PC-9 (cell line): ENCODE data around the gene JAK1. TPM values are rescaled to one million over a fixed set of nuclear protein-coding genes. Genes with fewer than 3 reads are reported as not detected.

Experiments used
- BruUV-seq: library from RNA; stranded (reverse); fragments of 400-500 nt; replicated peaks from 2 replicates; lab custom pipeline; 2021; lab: Mats Ljungman, UMichigan
- CTCF ChIA-PET: fragments of 300-600 bp; sonication (Branson Sonifier 250); formaldehyde crosslinking; loops from one replicate; lab custom pipeline; 2022; ENCODE audit warnings: antibody characterized with exemption; lab: Charles Lee
- POLR2A ChIA-PET: fragments of 300-600 bp; sonication (Branson Sonifier 250); formaldehyde crosslinking; loops from one replicate; lab custom pipeline; 2022; ENCODE audit warnings: antibody characterized with exemption; ENCODE audit not compliant: unreplicated experiment; lab: Charles Lee
- DNase-seq, 2 experiments: peaks; one replicate each; pipeline versions ENCODE4 v3.0.0 to v3.0.0-alpha.2; 2015 to 2022; ENCODE audit warnings: mixed read lengths in 1 of 2
- H2AFZ ChIP-seq: fragments of 200-600 bp; sonication (generic); 2 replicates; pipeline ENCODE4 v1.8.1; 2017; ENCODE audit warnings: antibody characterized with exemption
- H3F3A ChIP-seq: fragments of 200-600 bp; sonication (generic); 2 replicates; pipeline ENCODE4 v1.8.1; 2017; ENCODE audit warnings: antibody characterized with exemption, mild to moderate bottlenecking, low read depth; ENCODE audit not compliant: insufficient read depth
- H3K27ac ChIP-seq: fragments of 200-600 bp; sonication (generic); 2 replicates; pipeline ENCODE4 v1.6.1; 2016; ENCODE audit warnings: mixed run types
- H3K27me3 ChIP-seq: fragments of 200-600 bp; sonication (generic); 2 replicates; pipeline ENCODE4 v1.6.1; 2016; ENCODE audit warnings: low read depth, mixed run types; ENCODE audit not compliant: insufficient read depth
- H3K36me3 ChIP-seq: fragments of 200-600 bp; sonication (generic); 2 replicates; pipeline ENCODE4 v1.6.1; 2016; ENCODE audit warnings: low read depth, mixed run types
- H3K4me1 ChIP-seq: fragments of 200-600 bp; sonication (generic); replicated peaks from 2 replicates; pipeline ENCODE4 v1.6.1; 2016; ENCODE audit warnings: mixed run types; ENCODE audit not compliant: insufficient read depth
- H3K4me2 ChIP-seq: fragments of 200-600 bp; sonication (generic); 2 replicates; pipeline ENCODE4 v1.6.1; 2017; ENCODE audit warnings: mixed run types
- H3K4me3 ChIP-seq: fragments of 200-600 bp; sonication (generic); 2 replicates; pipeline ENCODE4 v1.6.1; 2016; ENCODE audit warnings: mixed run types
- H3K79me2 ChIP-seq: fragments of 200-600 bp; sonication (generic); 2 replicates; pipeline ENCODE4 v1.6.1; 2017; ENCODE audit warnings: low read depth, mixed run types
- H3K9me2 ChIP-seq: fragments of 200-600 bp; sonication (generic); 2 replicates; pipeline ENCODE4 v1.8.1; 2017; ENCODE audit warnings: mild to moderate bottlenecking; ENCODE audit not compliant: insufficient read depth
- H3K9me3 ChIP-seq: fragments of 200-600 bp; sonication (generic); 2 replicates; pipeline ENCODE4 v1.8.1; 2016; ENCODE audit warnings: low read depth; ENCODE audit not compliant: insufficient read depth
- H4K20me1 ChIP-seq: fragments of 200-600 bp; sonication (generic); 2 replicates; pipeline ENCODE4 v1.8.1; 2017; ENCODE audit not compliant: insufficient read depth
- CTCF ChIP-seq: fragments of 200-600 bp; sonication (generic); conservative IDR thresholded peaks from 2 replicates; pipeline ENCODE4 v1.6.1; 2017; ENCODE audit warnings: mixed run types, antibody characterized with exemption, mild to moderate bottlenecking, moderate library complexity
- EZH2 ChIP-seq: fragments of 200-600 bp; sonication (generic); IDR thresholded peaks from 2 replicates; pipeline ENCODE4 v1.8.0; 2017; ENCODE audit warnings: antibody characterized with exemption, low read depth
- intact Hi-C: fragments of 100-400 bp; cut with micrococcal nuclease; formaldehyde crosslinking; loops from one replicate; pipeline ENCODE4 v1.10.0; 2022; ENCODE audit not compliant: unreplicated experiment
- total RNA-seq: library from RNA; stranded (reverse); gene quantifications from 2 replicates; pipeline ENCODE4 v1.2.3, GENCODE V29; 2021

JAK1 gene
- total RNA-seq, 1 experiment from 2014 or later: 88.5 TPM

- Histone ChIP-seq H3K9me2 (no peaks in the 10 kb centered on the region), H2AFZ (no peak overlapping the region), H3K27me3 (no peaks in the 10 kb centered on the region), H3K4me3 (no peak overlapping the region), H3K27ac (no peak overlapping the region), H3F3A (no peaks in the 10 kb centered on the region), H3K9me3 (no peaks in the 10 kb centered on the region), H3K4me2 (no peak overlapping the region), H3K4me1 (no peaks in the 10 kb centered on the region), H3K79me2 (peaks cover 5% of the 10 kb centered on the region; the same call in 1 of the 2 replicates), H3K36me3 (no peaks in the 10 kb centered on the region; the same call in 1 of the 2 replicates), H4K20me1 (no peaks in the 10 kb centered on the region; the same call in 1 of the 2 replicates)
- BruUV-seq: no TSS peak
- no peak for DNase-seq
- POLR2A ChIA-PET: no interaction called here
- intact Hi-C loops: no loop called here
- CTCF ChIA-PET: no interaction called here
- no peak for TF ChIP-seq CTCF
- no peak for TF ChIP-seq EZH2
Measured at GRCh38 chr1:64885648-64886047, 80.7 kb downstream of the JAK1 start.

- Histone ChIP-seq H3K79me2 (no peaks in the 10 kb centered on the region), H2AFZ (no peak overlapping the region), H3K4me2 (no peak overlapping the region), H3K27me3 (no peaks in the 10 kb centered on the region), H4K20me1 (no peaks in the 10 kb centered on the region; the same call in 1 of the 2 replicates), H3K9me2 (no peaks in the 10 kb centered on the region), H3K4me1 (no peaks in the 10 kb centered on the region), H3K36me3 (no peaks in the 10 kb centered on the region; the same call in 1 of the 2 replicates), H3K9me3 (no peaks in the 10 kb centered on the region), H3F3A (no peaks in the 10 kb centered on the region), H3K27ac (no peak overlapping the region), H3K4me3 (no peak overlapping the region)
- POLR2A ChIA-PET: no interaction called here
- intact Hi-C loops: no loop called here
- CTCF ChIA-PET: no interaction called here
- DNase-seq: no peak
- TF ChIP-seq EZH2 (no peak), CTCF (no peak)
- BruUV-seq: no TSS peak
Measured at GRCh38 chr1:64884261-64885040, 81.9 kb downstream of the JAK1 start.

- no peak overlapping the region for H3K4me2 ChIP-seq
- no peaks in the 10 kb centered on the region for H3K4me1 ChIP-seq
- peaks cover 4% of the 10 kb centered on the region; the same call in 1 of the 2 replicates for H3K36me3 ChIP-seq
- H3K4me3 ChIP-seq: no peak overlapping the region
- no peak overlapping the region for H3K27ac ChIP-seq
- no peaks in the 10 kb centered on the region for H3K27me3 ChIP-seq
- BruUV-seq: no TSS peak
- intact Hi-C loops: no loop called here
- no peaks in the 10 kb centered on the region for H3K79me2 ChIP-seq
- TF ChIP-seq EZH2 (no peak), CTCF (no peak)
- ChIA-PET POLR2A (interaction anchor here (0.7 kb wide), 1 partner anchor 186 kb away, joined by 3 read pairs; no protein-coding TSS in a partner anchor), CTCF (no interaction called here)
- no peak for DNase-seq
- H4K20me1 ChIP-seq: no peaks in the 10 kb centered on the region; the same call in none of the 2 replicates
- no peaks in the 10 kb centered on the region for H3K9me3 ChIP-seq
- no peaks in the 10 kb centered on the region for H3F3A ChIP-seq
- no peak overlapping the region for H2AFZ ChIP-seq
- H3K9me2 ChIP-seq: no peaks in the 10 kb centered on the region
Measured at GRCh38 chr1:64882574-64883255, 83.6 kb downstream of the JAK1 start.
